B cell (primary cell): ENCODE results near the gene AP3B2. TPM values are rescaled to one million over a fixed set of nuclear protein-coding genes. Genes with fewer than 3 reads are reported as not detected.

Source experiments
- ATAC-seq: fragments of 200-7000 bp; cut with Tn5 transposase; one replicate; pipeline ENCODE4 v1.10.0; 2021; ENCODE audit warnings: low read depth, mild to moderate bottlenecking, moderate number of reproducible peaks, moderate library complexity
- CTCF ChIA-PET: fragments of 350-600 bp; sonication (Branson Sonifier 250); formaldehyde crosslinking; loops from one replicate; lab custom pipeline; 2021; ENCODE audit warnings: antibody characterized with exemption, inconsistent platforms; lab: Charles Lee
- POLR2A ChIA-PET: fragments of 350-600 bp; sonication (Branson Sonifier 250); formaldehyde crosslinking; loops from one replicate; lab custom pipeline; 2021; ENCODE audit warnings: antibody characterized with exemption; lab: Charles Lee
- DNase-seq: peaks from one replicate; pipeline ENCODE4 v3.0.0; 2013
- H2AFZ ChIP-seq: 2 replicates; pipeline ENCODE4 v1.6.1; 2012; ENCODE audit warnings: mild to moderate bottlenecking, low read depth, low read length; ENCODE audit not compliant: insufficient read depth, poor library complexity, severe bottlenecking
- H3K27ac ChIP-seq, 2 donors: 1 replicate in 1 of 2; 2 replicates in 1 of 2; pipeline ENCODE4 v1.5.1; 2012 to 2013; ENCODE audit warnings: low read length in 2 of 2, mild to moderate bottlenecking in 2 of 2, moderate library complexity in 1 of 2
- H3K27me3 ChIP-seq, 4 experiments: fragments of 200-600 bp in 1 of 4; sonication (generic) in 1 of 4; replicated peaks in 1 of 4; 1 replicate in 2 of 4; 2 replicates in 2 of 4; pipeline versions ENCODE4 v1.6.1 to v1.7.0; 2013 to 2016; ENCODE audit warnings: low read length in 3 of 4, mild to moderate bottlenecking in 2 of 4, mixed read lengths in 1 of 4, moderate library complexity in 1 of 4; ENCODE audit not compliant: insufficient read depth in 4 of 4, control insufficient read depth in 3 of 4; ENCODE audit errors: control extremely low read depth in 1 of 4
- H3K36me3 ChIP-seq, 2 experiments: replicated peaks in 1 of 2; 1 replicate in 1 of 2; 2 replicates in 1 of 2; pipeline versions ENCODE4 v1.6.1 to v1.7.1; 2013; ENCODE audit warnings: low read length in 1 of 2; ENCODE audit not compliant: insufficient read depth in 2 of 2, control insufficient read depth in 1 of 2; ENCODE audit errors: control extremely low read depth in 1 of 2, extremely low read depth in 1 of 2
- H3K4me1 ChIP-seq, 2 donors: fragments of 200-600 bp in 1 of 2; sonication (generic) in 1 of 2; 1 replicate in 1 of 2; 2 replicates in 1 of 2; pipeline versions ENCODE4 v1.5.1 to v1.6.1; 2013 to 2017; ENCODE audit warnings: low read length in 2 of 2; ENCODE audit not compliant: control insufficient read depth in 2 of 2, insufficient read depth in 2 of 2
- H3K4me2 ChIP-seq: replicated peaks from 2 replicates; pipeline ENCODE3; 2012; ENCODE audit warnings: mild to moderate bottlenecking, low read depth, low read length; ENCODE audit not compliant: poor library complexity, severe bottlenecking
- H3K4me3 ChIP-seq, 5 experiments: fragments of 200-600 bp in 1 of 5; sonication (generic) in 1 of 5; 1 replicate in 3 of 5; 2 replicates in 2 of 5; pipeline versions ENCODE4 v1.5.1 to v1.7.0; 2011 to 2016; ENCODE audit warnings: low read length in 4 of 5, mild to moderate bottlenecking in 4 of 5, low read depth in 2 of 5, control low read depth in 1 of 5, moderate library complexity in 1 of 5; ENCODE audit not compliant: insufficient read depth in 1 of 5; ENCODE audit errors: control extremely low read depth in 1 of 5, extremely low read depth in 1 of 5
- H3K79me2 ChIP-seq: fragments of 200-600 bp; sonication (generic); one replicate; pipeline ENCODE4 v1.6.0; 2016; ENCODE audit warnings: low read length; ENCODE audit not compliant: control insufficient read depth, insufficient read depth
- H3K9ac ChIP-seq: fragments of 200-600 bp; sonication (generic); 2 replicates; pipeline ENCODE4 v1.6.1; 2017; ENCODE audit warnings: mild to moderate bottlenecking, low read length, moderate library complexity
- H3K9me3 ChIP-seq, 3 donors: one replicate each; pipeline versions ENCODE4 v1.6.1 to v1.7.1; 2013; ENCODE audit warnings: low read length in 2 of 3; ENCODE audit not compliant: control insufficient read depth in 2 of 3, insufficient read depth in 1 of 3; ENCODE audit errors: control extremely low read depth in 1 of 3
- H4K20me1 ChIP-seq: 2 replicates; pipeline ENCODE4 v1.6.0; 2012; ENCODE audit warnings: mild to moderate bottlenecking, low read length; ENCODE audit not compliant: insufficient read depth, control insufficient read depth, poor library complexity, severe bottlenecking
- H3K27ac Mint-ChIP-seq: one replicate; pipeline ENCODE4 v1.8.0; 2021; ENCODE audit warnings: mixed read lengths
- H3K27me3 Mint-ChIP-seq: one replicate; pipeline ENCODE4 v1.8.0; 2021; ENCODE audit warnings: mixed read lengths
- H3K4me1 Mint-ChIP-seq: one replicate; pipeline ENCODE4 v1.8.0; 2021; ENCODE audit warnings: mixed read lengths
- H3K4me3 Mint-ChIP-seq: one replicate; pipeline ENCODE4 v1.8.0; 2021; ENCODE audit warnings: mixed read lengths
- H3K9me3 Mint-ChIP-seq: one replicate; pipeline ENCODE4 v1.8.0; 2022; ENCODE audit warnings: mixed read lengths; ENCODE audit not compliant: insufficient read depth
- EZH2 ChIP-seq: IDR thresholded peaks from 2 replicates; pipeline ENCODE4 v1.6.1; 2012; ENCODE audit warnings: borderline replicate concordance, low read depth, mild to moderate bottlenecking, moderate library complexity, low read length; ENCODE audit not compliant: insufficient read depth, poor library complexity, severe bottlenecking
- WGBS: methylation state at CpG from one replicate; pipeline ENCODE4 v1.1.5; 2013; ENCODE audit warnings: missing lambda C conversion rate; ENCODE audit not compliant: insufficient coverage; 5-methylcytosine and 5-hydroxymethylcytosine counted together
- intact Hi-C: fragments of 100-400 bp; cut with micrococcal nuclease; formaldehyde crosslinking; loops from one replicate; pipeline ENCODE4 v1.10.0; 2022
- polyA plus RNA-seq: library from polyadenylated mRNA; depleted of rRNA; stranded (reverse); fragments of >200 nt; gene quantifications from 2 replicates; pipeline ENCODE4 v1.2.3, GENCODE V29; 2012
- total RNA-seq, 2 donors: library from RNA; stranded (reverse); fragments of 120-200 nt in 1 of 2; gene quantifications; 1 replicate in 1 of 2; 2 replicates in 1 of 2; pipeline versions ENCODE4 v1.2.3 to v1.2.4, GENCODE V29; 2013 to 2022
- TF ChIP-seq, protein P1 (sequence below): fragments of 200-600 bp; IDR thresholded peaks from one replicate; pipeline ENCODE4 v1.8.0; 2022; ENCODE audit warnings: antibody characterized with exemption, mild to moderate bottlenecking

Gene AP3B2
- total and polyA plus RNA-seq, 2 donors (not counting 1 experiment from before 2014, with no cell fraction given), result 0.15 to 0.37 TPM

DNA sequence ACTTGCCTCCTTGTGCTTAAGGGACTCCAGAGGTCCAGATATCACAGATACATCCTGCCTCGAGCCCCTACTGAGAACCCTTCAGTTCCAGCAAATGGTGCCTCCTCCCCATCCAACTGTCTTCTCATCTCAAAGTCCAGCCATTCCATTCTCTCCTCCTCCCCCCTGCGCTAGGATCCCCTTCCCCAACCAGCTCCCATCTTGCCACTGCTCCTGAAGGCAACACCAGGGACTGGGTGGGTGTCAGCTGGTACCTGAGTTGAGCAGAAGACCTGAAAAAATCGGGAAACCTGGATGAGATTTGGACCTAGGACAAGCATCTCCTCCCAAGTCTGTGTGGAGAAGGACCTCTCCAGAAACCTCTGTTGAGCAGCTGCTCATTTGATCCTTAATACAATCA lies 2.4 kb upstream of the AP3B2 start:
- TF ChIP-seq, protein P1, sequence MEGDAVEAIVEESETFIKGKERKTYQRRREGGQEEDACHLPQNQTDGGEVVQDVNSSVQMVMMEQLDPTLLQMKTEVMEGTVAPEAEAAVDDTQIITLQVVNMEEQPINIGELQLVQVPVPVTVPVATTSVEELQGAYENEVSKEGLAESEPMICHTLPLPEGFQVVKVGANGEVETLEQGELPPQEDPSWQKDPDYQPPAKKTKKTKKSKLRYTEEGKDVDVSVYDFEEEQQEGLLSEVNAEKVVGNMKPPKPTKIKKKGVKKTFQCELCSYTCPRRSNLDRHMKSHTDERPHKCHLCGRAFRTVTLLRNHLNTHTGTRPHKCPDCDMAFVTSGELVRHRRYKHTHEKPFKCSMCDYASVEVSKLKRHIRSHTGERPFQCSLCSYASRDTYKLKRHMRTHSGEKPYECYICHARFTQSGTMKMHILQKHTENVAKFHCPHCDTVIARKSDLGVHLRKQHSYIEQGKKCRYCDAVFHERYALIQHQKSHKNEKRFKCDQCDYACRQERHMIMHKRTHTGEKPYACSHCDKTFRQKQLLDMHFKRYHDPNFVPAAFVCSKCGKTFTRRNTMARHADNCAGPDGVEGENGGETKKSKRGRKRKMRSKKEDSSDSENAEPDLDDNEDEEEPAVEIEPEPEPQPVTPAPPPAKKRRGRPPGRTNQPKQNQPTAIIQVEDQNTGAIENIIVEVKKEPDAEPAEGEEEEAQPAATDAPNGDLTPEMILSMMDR, result no peak
- TF ChIP-seq EZH2, result no peak
- ATAC-seq (no peak), DNase-seq (no peak)
- H4K20me1 ChIP-seq, result no peaks in the 10 kb centered on the region
- H3K9ac ChIP-seq, result no peak overlapping the region
- H3K36me3 ChIP-seq, result no peaks in the 10 kb centered on the region
- H3K9me3 ChIP-seq, result peaks cover 0 to 28% (median 0%) of the 10 kb centered on the region in 3 donors
- H3K27ac ChIP-seq, result no peak overlapping the region
- Mint-ChIP-seq H3K4me1 (peaks cover 2% of the 10 kb centered on the region), H3K27ac (no peak overlapping the region), H3K27me3 (peaks cover 37% of the 10 kb centered on the region), H3K9me3 (peaks cover 6% of the 10 kb centered on the region), H3K4me3 (peak overlapping the region; percentile 34)
- ChIA-PET CTCF (interaction anchor here (0.5 kb wide), 1 partner anchor 18 kb away, joined by 3 read pairs; no protein-coding TSS in a partner anchor), POLR2A (no interaction called here)
- H3K4me3 ChIP-seq, result no peak overlapping the region
- no peaks in the 10 kb centered on the region for H3K79me2 ChIP-seq
- no peak overlapping the region for H2AFZ ChIP-seq
- no peak overlapping the region for H3K4me2 ChIP-seq
- intact Hi-C loops, result no loop called here
- peaks cover 0 to 12% of the 10 kb centered on the region in 2 donors for H3K4me1 ChIP-seq
- 94% methylated on average over 2 of the region's 3 CpGs for WGBS
- peaks cover 0 to 45% (median 5%) of the 10 kb centered on the region in 4 experiments for H3K27me3 ChIP-seq

DNA sequence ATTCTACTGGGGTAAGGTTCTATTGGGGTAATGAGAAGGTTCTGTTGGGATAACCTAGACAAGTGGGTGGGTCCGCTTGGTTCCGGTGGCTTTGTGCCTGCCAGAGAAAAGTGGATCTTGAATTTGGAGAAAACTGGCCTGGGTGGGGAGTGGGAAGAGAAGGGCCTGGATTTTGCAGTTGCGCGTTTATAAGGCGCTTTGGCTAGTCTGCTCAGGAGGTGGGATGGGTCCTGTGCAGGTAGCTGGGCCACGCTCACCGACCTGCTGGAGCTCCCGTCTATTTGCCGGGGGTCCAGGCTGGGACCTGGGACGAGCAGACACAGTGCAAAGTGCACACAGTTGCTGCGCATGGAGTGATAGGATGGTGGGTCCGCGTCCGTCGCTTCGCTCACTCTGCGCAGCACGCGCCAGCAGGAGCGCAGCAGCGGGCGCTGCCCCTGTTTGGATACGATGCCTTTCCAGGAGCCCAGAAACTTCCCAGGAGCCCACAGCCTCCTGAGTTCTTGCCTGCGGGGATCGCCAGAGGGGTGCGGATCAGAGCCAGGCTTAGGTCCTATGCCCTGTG lies 1.3 kb upstream of the AP3B2 start:
- Histone ChIP-seq H3K4me1 (peaks cover 0 to 12% of the 10 kb centered on the region in 2 donors), H3K4me2 (no peak overlapping the region), H2AFZ (no peak overlapping the region), H3K79me2 (no peaks in the 10 kb centered on the region), H3K27ac (no peak overlapping the region), H4K20me1 (no peaks in the 10 kb centered on the region), H3K9ac (no peak overlapping the region), H3K4me3 (no peak overlapping the region), H3K36me3 (no peaks in the 10 kb centered on the region), H3K9me3 (peaks cover 0 to 25% (median 0%) of the 10 kb centered on the region in 3 donors), H3K27me3 (peaks cover 0 to 45% (median 5%) of the 10 kb centered on the region in 4 experiments)
- DNase-seq (no peak), ATAC-seq (no peak)
- no peaks in the 10 kb centered on the region for H3K9me3 Mint-ChIP-seq
- ChIA-PET CTCF (no interaction called here), POLR2A (no interaction called here)
- H3K4me3 Mint-ChIP-seq, result no peak overlapping the region
- H3K27me3 Mint-ChIP-seq, result peaks cover 37% of the 10 kb centered on the region
- peaks cover 2% of the 10 kb centered on the region for H3K4me1 Mint-ChIP-seq
- 97% methylated on average over 26 of the region's 26 CpGs for WGBS
- TF ChIP-seq, protein P1, result no peak
- no peak for TF ChIP-seq EZH2
- intact Hi-C loops, result no loop called here
- no peak overlapping the region for H3K27ac Mint-ChIP-seq
